H1 (cell line): ENCODE results near the gene RASL10A. TPM values are rescaled to one million over a fixed set of nuclear protein-coding genes. Genes with fewer than 3 reads are reported as not detected.
A peak's percentile ranks its signal among the peaks of the same experiment; 100 is the strongest.

Source experiments
- CTCF ChIA-PET: fragments of 300-600 bp; sonication (Branson Sonifier 250); formaldehyde crosslinking; loops from one replicate; lab custom pipeline; 2021; ENCODE audit not compliant: partially characterized antibody; lab: Charles Lee
- POLR2A ChIA-PET: fragments of 300-600 bp; sonication (Branson Sonifier 250); formaldehyde crosslinking; loops from one replicate; lab custom pipeline; 2021; ENCODE audit warnings: inconsistent platforms; ENCODE audit not compliant: partially characterized antibody; lab: Charles Lee
- DNase-seq, 2 experiments: peaks; one replicate each; pipeline versions ENCODE4 v3.0.0 to v3.0.0-alpha.2; 2010 to 2022; ENCODE audit warnings: low spot score in 2 of 2, low read depth in 1 of 2, mixed read lengths in 1 of 2
- FAIRE-seq: peaks from 2 replicates; lab custom pipeline; 2011; peaks lifted over from hg19 to GRCh38; lab: Jason Lieb, UNC
- H2AFZ ChIP-seq: 2 replicates; pipeline ENCODE4 v1.8.1; 2012; ENCODE audit warnings: low read length, inconsistent platforms
- H2AK5ac ChIP-seq: 2 replicates; pipeline ENCODE4 v1.6.1; 2013; ENCODE audit warnings: low read depth, low read length
- H2BK120ac ChIP-seq: replicated peaks from 2 replicates; pipeline ENCODE3; 2013; ENCODE audit warnings: low read depth, low read length, inconsistent platforms
- H2BK12ac ChIP-seq: 2 replicates; pipeline ENCODE4 v1.6.1; 2013; ENCODE audit warnings: low read depth, low read length
- H2BK15ac ChIP-seq: 2 replicates; pipeline ENCODE4 v1.6.1; 2013; ENCODE audit warnings: low read length
- H2BK20ac ChIP-seq: 2 replicates; pipeline ENCODE4 v1.6.1; 2013; ENCODE audit warnings: low read length
- H2BK5ac ChIP-seq: 2 replicates; pipeline ENCODE4 v1.6.1; 2013; ENCODE audit warnings: low read depth, low read length
- H3K14ac ChIP-seq: 2 replicates; pipeline ENCODE4 v1.6.1; 2013; ENCODE audit warnings: inconsistent platforms; ENCODE audit not compliant: insufficient read length
- H3K18ac ChIP-seq: 2 replicates; pipeline ENCODE4 v1.6.1; 2013; ENCODE audit warnings: low read length; ENCODE audit errors: extremely low read depth
- H3K23ac ChIP-seq: 2 replicates; pipeline ENCODE4 v1.6.1; 2013; ENCODE audit warnings: inconsistent platforms; ENCODE audit not compliant: insufficient read length
- H3K23me2 ChIP-seq: 2 replicates; pipeline ENCODE4 v1.6.1; 2013; ENCODE audit warnings: low read depth, low read length
- H3K27ac ChIP-seq: 2 replicates; pipeline ENCODE4 v1.6.1; 2011; ENCODE audit warnings: low read depth, low read length, inconsistent platforms
- H3K27me3 ChIP-seq, 4 experiments: replicated peaks in 1 of 4; 1 replicate in 1 of 4; 2 replicates in 3 of 4; pipeline versions ENCODE4 v1.6.1 to v1.8.1; 2011 to 2013; ENCODE audit warnings: low read length in 3 of 4, mild to moderate bottlenecking in 3 of 4, inconsistent platforms in 2 of 4, mixed read lengths in 2 of 4, moderate library complexity in 1 of 4; ENCODE audit not compliant: control insufficient read depth in 3 of 4, insufficient read depth in 3 of 4; ENCODE audit errors: extremely low read depth in 1 of 4
- H3K36me3 ChIP-seq, 4 experiments: 2 replicates each; pipeline versions ENCODE4 v1.6.1 to v1.8.1; 2011 to 2013; ENCODE audit warnings: mild to moderate bottlenecking in 4 of 4, low read length in 3 of 4, moderate library complexity in 2 of 4, control low read depth in 1 of 4, inconsistent platforms in 1 of 4; ENCODE audit not compliant: insufficient read depth in 4 of 4, control insufficient read depth in 2 of 4
- H3K4ac ChIP-seq: replicated peaks from 2 replicates; pipeline ENCODE3; 2013; ENCODE audit warnings: low read length, low read depth, mixed read lengths, inconsistent platforms; ENCODE audit not compliant: insufficient read length
- H3K4me1 ChIP-seq, 4 experiments: replicated peaks in 1 of 4; 1 replicate in 1 of 4; 2 replicates in 3 of 4; pipeline versions ENCODE4 v1.6.1 to v1.8.1; 2011 to 2013; ENCODE audit warnings: low read length in 3 of 4, inconsistent platforms in 2 of 4, mixed read lengths in 1 of 4; ENCODE audit not compliant: insufficient read depth in 4 of 4, control insufficient read depth in 3 of 4
- H3K4me2 ChIP-seq, 2 experiments: 2 replicates each; pipeline versions ENCODE4 v1.6.1 to v1.8.1; 2011 to 2013; ENCODE audit warnings: low read depth in 2 of 2, low read length in 2 of 2, control low read depth in 1 of 2, inconsistent platforms in 1 of 2, mild to moderate bottlenecking in 1 of 2; ENCODE audit not compliant: insufficient read depth in 1 of 2
- H3K4me3 ChIP-seq, 4 experiments: fragments of 200-600, 300-600 bp in 1 of 4; sonication (generic), shearing (Covaris generic), sonication (Bioruptor Twin) in 1 of 4; 2 replicates each; pipeline versions ENCODE4 v1.5.1 to v1.8.1; 2011 to 2016; ENCODE audit warnings: low read length in 4 of 4, low read depth in 3 of 4, control low read depth in 2 of 4, inconsistent platforms in 2 of 4, mild to moderate bottlenecking in 2 of 4, mixed read lengths in 1 of 4, moderate library complexity in 1 of 4; ENCODE audit not compliant: insufficient read depth in 2 of 4; ENCODE audit errors: extremely low read depth in 1 of 4
- H3K56ac ChIP-seq: replicated peaks from 2 replicates; pipeline ENCODE3; 2013; ENCODE audit warnings: low read depth, mild to moderate bottlenecking, mixed read lengths, low read length, inconsistent platforms; ENCODE audit not compliant: insufficient read length
- H3K79me1 ChIP-seq: 2 replicates; pipeline ENCODE4 v1.6.1; 2013; ENCODE audit warnings: low read depth, low read length, control low read depth
- H3K79me2 ChIP-seq, 2 experiments: 2 replicates each; pipeline versions ENCODE4 v1.6.1 to v1.8.1; 2012 to 2013; ENCODE audit warnings: low read length in 2 of 2, mild to moderate bottlenecking in 2 of 2, inconsistent platforms in 1 of 2; ENCODE audit not compliant: insufficient read depth in 2 of 2, control insufficient read depth in 1 of 2
- H3K9ac ChIP-seq, 4 experiments: replicated peaks in 1 of 4; 1 replicate in 1 of 4; 2 replicates in 3 of 4; pipeline versions ENCODE4 v1.6.1 to v1.8.1; 2011 to 2013; ENCODE audit warnings: low read depth in 3 of 4, low read length in 3 of 4, control low read depth in 2 of 4, mild to moderate bottlenecking in 2 of 4, moderate library complexity in 2 of 4, inconsistent platforms in 1 of 4; ENCODE audit errors: extremely low read depth in 1 of 4
- H3K9me3 ChIP-seq, 2 experiments: 2 replicates each; pipeline versions ENCODE4 v1.6.1 to v1.8.1; 2012 to 2013; ENCODE audit warnings: mild to moderate bottlenecking in 2 of 2, moderate library complexity in 2 of 2, control low read depth in 1 of 2, inconsistent platforms in 1 of 2, low read depth in 1 of 2, low read length in 1 of 2, mixed read lengths in 1 of 2; ENCODE audit not compliant: insufficient read depth in 2 of 2
- H4K20me1 ChIP-seq, 2 experiments: replicated peaks in 1 of 2; 2 replicates each; pipeline versions ENCODE3 to v1.8.1; 2011 to 2013; ENCODE audit warnings: inconsistent platforms in 2 of 2, low read length in 2 of 2, mild to moderate bottlenecking in 1 of 2; ENCODE audit not compliant: insufficient read depth in 2 of 2, control insufficient read depth in 1 of 2
- H4K5ac ChIP-seq: 2 replicates; pipeline ENCODE4 v1.6.1; 2013; ENCODE audit warnings: low read length, low read depth, mixed read lengths, inconsistent platforms; ENCODE audit not compliant: insufficient read length
- H4K8ac ChIP-seq: 2 replicates; pipeline ENCODE4 v1.8.0; 2013; ENCODE audit warnings: mild to moderate bottlenecking, moderate library complexity, low read length, inconsistent platforms; ENCODE audit not compliant: insufficient read depth; ENCODE audit errors: extremely low read depth
- H4K91ac ChIP-seq: replicated peaks from 2 replicates; pipeline ENCODE3; 2013; ENCODE audit warnings: low read length, mixed read lengths, inconsistent platforms; ENCODE audit not compliant: insufficient read length
- BRCA1 ChIP-seq: IDR thresholded peaks from 2 replicates; pipeline ENCODE4 v1.6.1; 2012; ENCODE audit warnings: low read depth, low read length, improper control_type of control experiment
- CTBP2 ChIP-seq: IDR thresholded peaks from 2 replicates; pipeline ENCODE4 v1.7.0; 2011; ENCODE audit warnings: borderline replicate concordance, mild to moderate bottlenecking, moderate library complexity, mixed read lengths, low read length; ENCODE audit not compliant: insufficient read depth, insufficient read length
- E2F6 ChIP-seq: IDR thresholded peaks from 2 replicates; pipeline ENCODE4 v1.6.1; 2012; ENCODE audit warnings: inconsistent platforms
- MAFK ChIP-seq: IDR thresholded peaks from 2 replicates; pipeline ENCODE4 v1.6.1; 2012; ENCODE audit warnings: low read depth, mild to moderate bottlenecking, improper control_type of control experiment, low read length
- MAX ChIP-seq: IDR thresholded peaks from 2 replicates; pipeline ENCODE4 v1.6.1; 2012; ENCODE audit warnings: inconsistent platforms
- RXRA ChIP-seq: IDR thresholded peaks from 2 replicates; pipeline ENCODE4 v1.6.1; 2011; ENCODE audit warnings: low read depth, mild to moderate bottlenecking, low read length, moderate library complexity; ENCODE audit not compliant: insufficient read depth
- SIN3A ChIP-seq, 2 experiments: IDR thresholded peaks in 1 of 2; conservative IDR thresholded peaks in 1 of 2; 2 replicates each; pipeline ENCODE4 v1.6.1; 2011 to 2012; ENCODE audit warnings: low read length in 2 of 2, improper control_type of control experiment in 1 of 2, low read depth in 1 of 2, mild to moderate bottlenecking in 1 of 2
- SIX5 ChIP-seq: IDR thresholded peaks from 2 replicates; pipeline ENCODE4 v1.6.1; 2011; ENCODE audit warnings: mild to moderate bottlenecking, low read depth, low read length
- SP1 ChIP-seq: IDR thresholded peaks from 2 replicates; pipeline ENCODE4 v1.6.1; 2011; ENCODE audit warnings: low read depth, low read length
- SP4 ChIP-seq: IDR thresholded peaks from 2 replicates; pipeline ENCODE4 v1.6.1; 2012; ENCODE audit warnings: low read length, inconsistent platforms
- YY1 ChIP-seq: IDR thresholded peaks from 2 replicates; pipeline ENCODE4 v1.6.1; 2011; ENCODE audit warnings: low read depth, mild to moderate bottlenecking, low read length
- ZNF274 ChIP-seq: IDR thresholded peaks from 2 replicates; pipeline ENCODE4 v1.7.0; 2012; ENCODE audit warnings: low read length, borderline replicate concordance; ENCODE audit errors: extremely low read depth
- WGBS, 2 experiments: shearing (Covaris generic) in 1 of 2; methylation state at CpG; one replicate each; pipeline versions ENCODE4 v1.1.6 to v1.1.7; 2013 to 2015; ENCODE audit warnings: low lambda C conversion rate in 2 of 2, mixed read lengths in 2 of 2, inconsistent platforms in 1 of 2, low coverage in 1 of 2, missing lambda C conversion rate in 1 of 2; ENCODE audit not compliant: insufficient replicate concordance in 2 of 2, insufficient coverage in 1 of 2, insufficient read length in 1 of 2; ENCODE audit errors: extremely low coverage in 1 of 2, missing lambda C conversion rate in 1 of 2; 5-methylcytosine and 5-hydroxymethylcytosine counted together
- polyA plus RNA-seq, 7 experiments: library from polyadenylated mRNA; depleted of rRNA in 3 of 7; stranded (reverse) in 5 of 7; unstranded in 2 of 7; fragments of >200 nt in 5 of 7; fragments of 200-250 nt in 2 of 7; gene quantifications; 1 replicate in 5 of 7; 2 replicates in 1 of 7; 4 replicates in 1 of 7; pipeline versions ENCODE4 v1.2.1 to v1.2.3, GENCODE V29; 2011 to 2013; ENCODE audit warnings: missing spikeins in 2 of 7, mixed read lengths in 2 of 7
- total RNA-seq: library from RNA; stranded (reverse); fragmentation: NEBNext Ultra II Directional; extraction: Animal tissue kit (Norgen Biotek cat#: 25700); gene quantifications from 2 replicates; pipeline ENCODE4 v1.2.1, GENCODE V29; 2021

Gene RASL10A
- total and polyA plus RNA-seq, 2 of the 8 experiments (the other 6 are each of a cell fraction or from before 2014, with no cell fraction given) = 1.1 to 1.5 TPM

- no peak overlapping the region for H2BK20ac ChIP-seq
- no peaks in the 10 kb centered on the region for H3K79me2 ChIP-seq
- H2BK5ac ChIP-seq = peak overlapping the region; percentile 16; the same call in 1 of the 2 replicates
- H3K4ac ChIP-seq = no peak overlapping the region
- no peaks in the 10 kb centered on the region for H3K23me2 ChIP-seq
- peaks cover 4 to 32% (median 20%) of the 10 kb centered on the region in 4 experiments; a peak in 7 of 8 replicates for H3K36me3 ChIP-seq
- H3K4me2 ChIP-seq = no peak overlapping the region
- H3K4me1 ChIP-seq = no peaks in the 10 kb centered on the region
- POLR2A ChIA-PET = interaction anchor here (0.9 to 1.2 kb wide), 2 partner anchors 9 to 27 kb away, joined by 3 read pairs; no protein-coding TSS in a partner anchor
- WGBS, 2 experiments = 89% methylated on average over 20 of the region's 25 CpGs; no CpG with 5 or more reads in 1 of the 2 experiments
- no peak overlapping the region for H2BK120ac ChIP-seq
- H3K4me3 ChIP-seq = no peak overlapping the region
- H2AK5ac ChIP-seq = no peak overlapping the region
- no peak overlapping the region for H3K27ac ChIP-seq
- H4K8ac ChIP-seq = no peak overlapping the region
- CTCF ChIA-PET = interaction anchor here (0.6 to 1.7 kb wide), 7 partner anchors 9 to 405 kb away, joined by 3 to 6 read pairs (median 3); no protein-coding TSS in a partner anchor
- no peak overlapping the region for H3K18ac ChIP-seq
- no peaks in the 10 kb centered on the region for H3K79me1 ChIP-seq
- H3K27me3 ChIP-seq = no peaks in the 10 kb centered on the region
- H4K20me1 ChIP-seq = peaks cover 1 to 10% of the 10 kb centered on the region in 2 experiments
- no peak overlapping the region for H2BK12ac ChIP-seq
- no peak overlapping the region for H3K23ac ChIP-seq
- no peak overlapping the region for H3K56ac ChIP-seq
- H3K9me3 ChIP-seq = no peaks in the 10 kb centered on the region
- H4K5ac ChIP-seq = no peak overlapping the region
- H2AFZ ChIP-seq = no peak overlapping the region
- DNase-seq (no peak), FAIRE-seq (no peak)
- no peak overlapping the region for H3K9ac ChIP-seq
- no peak overlapping the region for H2BK15ac ChIP-seq
- no peak overlapping the region for H3K14ac ChIP-seq
- H4K91ac ChIP-seq = no peak overlapping the region
- no peak for TF ChIP-seq ZNF274
- TF ChIP-seq RXRA = no peak
- no peak for TF ChIP-seq SIX5
- no peak for TF ChIP-seq CTBP2
- no peak for TF ChIP-seq SIN3A (conservative IDR thresholded peaks at IDR 0.05 in 1 of 2, IDR thresholded peaks at IDR 0.05 in 1 of 2; ENCODE audit: low read depth in 1 of 2, low read length in 2 of 2)
- no peak for TF ChIP-seq MAFK
- no peak for TF ChIP-seq SP4
- TF ChIP-seq E2F6 = no peak
- no peak for TF ChIP-seq SP1
- no peak for TF ChIP-seq BRCA1
- TF ChIP-seq YY1 = no peak
- TF ChIP-seq MAX = no peak
These were observed 25.8 kb upstream of the RASL10A start for GRCh38 chr22:29341056-29341848.
